ENCODE results near the gene KAT2B. TPM values are rescaled to one million over a fixed set of nuclear protein-coding genes. Genes with fewer than 3 reads are reported as not detected.
"Not testable (repeated sequence)": the region's sequence is repeated elsewhere in the genome, so short reads cannot be mapped to it uniquely, and the experiment has no call there.

Gene KAT2B
- total RNA-seq, result 32.3 TPM

DNA sequence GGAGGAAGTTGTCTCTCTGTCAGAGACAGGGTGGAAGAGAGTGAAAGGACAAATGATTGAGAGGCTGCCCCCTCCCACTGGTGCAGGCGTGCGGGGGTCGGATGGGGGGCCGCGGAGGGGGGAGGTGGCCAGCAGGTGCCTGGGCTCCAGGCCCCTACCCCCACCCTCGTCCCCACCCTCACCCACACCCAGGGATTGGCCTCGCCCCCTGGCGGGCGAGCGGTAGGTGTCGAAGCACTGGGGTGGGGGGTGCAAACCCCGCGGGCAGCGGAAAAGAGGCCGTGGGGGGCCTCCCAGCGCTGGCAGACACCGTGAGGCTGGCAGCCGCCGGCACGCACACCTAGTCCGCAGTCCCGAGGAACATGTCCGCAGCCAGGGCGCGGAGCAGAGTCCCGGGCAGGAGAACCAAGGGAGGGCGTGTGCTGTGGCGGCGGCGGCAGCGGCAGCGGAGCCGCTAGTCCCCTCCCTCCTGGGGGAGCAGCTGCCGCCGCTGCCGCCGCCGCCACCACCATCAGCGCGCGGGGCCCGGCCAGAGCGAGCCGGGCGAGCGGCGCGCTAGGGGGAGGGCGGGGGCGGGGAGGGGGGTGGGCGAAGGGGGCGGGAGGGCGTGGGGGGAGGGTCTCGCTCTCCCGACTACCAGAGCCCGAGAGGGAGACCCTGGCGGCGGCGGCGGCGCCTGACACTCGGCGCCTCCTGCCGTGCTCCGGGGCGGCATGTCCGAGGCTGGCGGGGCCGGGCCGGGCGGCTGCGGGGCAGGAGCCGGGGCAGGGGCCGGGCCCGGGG lies at the start of gene KAT2B:
Gene KAT2B, plus strand, starts transcription at position 682 of the 783 bp plus-strand sequence. Its CDS starts 32 bp downstream, at position 714.
- peak; percentile 88 for DNase-seq

DNA sequence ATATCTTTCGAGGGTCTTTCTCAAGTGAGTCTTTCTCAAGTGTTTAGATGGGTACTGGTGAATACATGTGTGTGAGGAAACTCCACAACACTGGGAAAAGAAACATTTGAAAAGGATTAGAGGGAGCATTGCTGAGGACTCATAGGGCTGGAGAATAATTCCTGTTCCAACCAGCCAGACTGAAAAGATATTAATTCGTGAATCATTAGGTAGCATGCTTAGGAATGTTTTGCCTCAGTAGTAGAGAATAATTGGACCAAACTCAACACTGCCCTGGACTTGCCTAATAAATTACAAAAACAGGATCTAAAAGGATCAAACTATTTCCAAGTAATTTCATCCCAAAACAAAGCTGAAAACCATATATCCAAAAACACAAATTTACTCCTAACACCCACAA lies 45.5 kb upstream of the KAT2B start:
- no peak for DNase-seq

DNA sequence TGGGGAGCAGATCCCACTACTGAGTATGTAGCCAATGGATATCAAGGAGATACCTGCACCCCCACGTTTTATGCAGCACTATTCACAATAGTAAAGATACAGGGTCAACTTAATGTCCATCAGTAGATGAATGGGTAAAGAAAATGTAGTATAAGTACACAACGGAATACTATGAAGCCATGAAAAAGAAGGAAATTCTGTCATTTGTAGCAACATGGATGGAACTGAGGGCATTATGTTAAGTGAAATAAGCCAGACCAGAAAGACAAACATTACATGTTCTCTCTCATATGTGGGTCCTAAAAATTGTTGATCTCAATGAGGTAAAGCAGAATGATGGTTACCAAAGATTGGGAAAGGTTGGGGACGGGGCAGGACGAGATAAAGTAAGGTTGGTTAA lies 42.7 kb upstream of the KAT2B start:
- DNase-seq, result no peak

DNA sequence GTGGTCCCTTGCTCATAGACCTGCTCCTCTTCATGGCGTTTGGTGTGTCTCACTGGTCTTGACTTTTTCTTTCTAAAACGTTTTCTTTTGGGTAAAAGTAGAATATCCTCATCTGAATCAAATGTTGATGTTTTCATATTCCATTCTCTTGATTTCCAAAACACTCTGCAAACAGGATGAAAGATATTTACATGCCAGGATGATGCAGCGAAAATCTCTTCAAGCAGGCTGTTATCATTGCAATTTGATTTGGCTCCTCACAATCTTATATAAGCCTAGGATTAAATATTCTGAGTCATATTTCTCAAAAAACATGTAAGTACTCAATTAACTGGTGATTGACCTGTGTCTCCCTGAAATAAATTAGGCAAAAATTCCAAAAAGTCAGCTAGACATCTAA lies 38.3 kb upstream of the KAT2B start:
- DNase-seq, result no peak

DNA sequence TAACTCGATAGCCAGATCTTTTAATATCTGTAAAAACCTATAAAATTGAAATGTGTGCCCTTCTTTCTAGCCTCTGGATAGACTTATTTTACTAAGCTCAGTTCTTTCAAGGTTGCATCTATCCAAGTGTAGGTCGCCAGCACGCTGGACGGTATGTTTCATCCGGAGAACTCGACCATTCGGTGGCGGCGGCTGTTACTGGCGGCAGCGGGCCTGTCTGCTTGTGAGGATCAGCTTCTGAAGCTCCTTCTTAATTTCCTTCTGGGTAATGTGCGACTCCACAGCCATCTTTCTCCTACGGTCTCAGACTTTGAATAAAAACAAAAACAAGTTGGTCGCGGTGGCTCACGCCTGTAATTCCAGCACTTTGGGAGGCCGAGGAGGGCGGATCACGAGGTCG lies 32.3 kb upstream of the KAT2B start:
- DNase-seq, result no peak

DNA sequence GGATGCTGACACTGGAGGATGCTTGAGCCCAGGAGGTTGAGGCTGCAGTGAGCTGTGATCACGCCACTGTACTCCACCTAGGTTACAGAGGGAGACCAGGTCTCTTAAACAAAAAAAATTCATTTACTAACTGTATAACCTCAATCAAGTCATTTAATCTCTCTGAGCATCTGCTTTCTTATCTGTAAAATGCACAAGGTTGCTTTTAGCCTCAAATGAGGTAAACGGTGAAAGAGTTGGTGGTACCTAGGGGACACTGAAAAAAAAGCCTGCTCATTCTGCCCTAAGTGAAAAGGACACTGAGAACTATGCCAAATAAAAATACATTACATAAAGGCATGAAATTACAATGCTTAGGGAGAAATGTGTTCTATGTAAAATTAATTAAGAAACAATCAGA lies 31.6 kb upstream of the KAT2B start:
- no peak for DNase-seq

DNA sequence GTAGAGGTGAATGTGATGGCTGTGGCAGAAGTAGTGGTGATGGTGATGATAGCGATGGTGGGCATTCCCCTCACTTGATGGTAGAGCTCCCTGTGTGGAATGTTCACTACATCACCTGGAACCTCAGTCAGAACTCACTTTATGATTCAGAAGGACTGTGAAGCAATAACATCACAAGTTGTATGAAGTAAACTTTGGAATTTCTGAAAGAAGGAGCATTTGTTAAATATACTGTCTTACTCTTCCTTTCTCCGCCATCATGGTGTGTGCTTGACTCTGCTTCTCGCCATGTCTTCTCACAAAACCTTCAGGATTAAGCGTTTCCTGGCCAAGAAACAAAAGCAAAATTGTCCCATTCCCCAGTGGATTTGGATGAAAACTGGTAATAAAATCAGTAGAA lies 28.1 kb upstream of the KAT2B start, which contains the start of gene PP2D1:
Gene PP2D1, minus strand, starts transcription at position 101 of the 400 bp plus-strand sequence. CDS start 192 bp downstream, outside the sequence.
- no peak for DNase-seq

DNA sequence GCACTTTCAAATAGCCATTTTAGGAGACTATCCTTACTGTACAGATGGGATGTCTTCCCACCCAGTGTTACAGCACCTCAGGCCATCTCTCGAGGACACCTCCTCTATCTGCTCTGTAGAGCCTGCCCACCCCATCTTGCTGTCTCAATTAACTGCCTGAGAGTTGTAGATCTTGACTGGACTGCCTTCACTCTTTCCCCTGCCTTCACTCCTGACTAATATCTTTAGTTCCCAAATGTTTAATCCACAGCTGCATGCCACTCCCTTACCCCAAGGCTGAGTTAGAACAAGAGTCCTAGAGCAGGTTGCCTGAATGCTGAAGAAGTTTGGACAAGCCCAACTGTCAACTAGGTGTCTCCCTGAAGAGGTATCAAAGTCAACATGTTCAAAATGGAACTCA lies 26.9 kb upstream of the KAT2B start:
- DNase-seq, result no peak

DNA sequence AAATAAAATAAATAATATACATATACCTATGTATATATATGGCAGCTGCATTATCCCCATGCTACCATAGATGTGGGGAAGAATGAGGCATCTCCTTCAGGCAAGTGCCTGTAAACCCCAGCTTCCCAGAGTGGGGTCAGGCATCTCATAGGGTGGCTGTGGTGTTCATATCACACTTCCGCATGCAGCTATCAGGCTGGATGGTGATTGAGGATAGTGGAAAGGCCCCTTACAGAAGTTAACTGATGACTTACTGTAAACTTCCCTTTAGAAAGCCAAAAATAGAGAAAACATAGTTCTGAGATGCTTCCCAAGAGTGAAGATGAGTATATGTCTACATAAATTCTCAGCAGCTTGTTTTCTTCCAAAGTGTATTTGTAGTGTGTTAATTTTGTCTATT lies 24.7 kb upstream of the KAT2B start:
- DNase-seq, result no peak

DNA sequence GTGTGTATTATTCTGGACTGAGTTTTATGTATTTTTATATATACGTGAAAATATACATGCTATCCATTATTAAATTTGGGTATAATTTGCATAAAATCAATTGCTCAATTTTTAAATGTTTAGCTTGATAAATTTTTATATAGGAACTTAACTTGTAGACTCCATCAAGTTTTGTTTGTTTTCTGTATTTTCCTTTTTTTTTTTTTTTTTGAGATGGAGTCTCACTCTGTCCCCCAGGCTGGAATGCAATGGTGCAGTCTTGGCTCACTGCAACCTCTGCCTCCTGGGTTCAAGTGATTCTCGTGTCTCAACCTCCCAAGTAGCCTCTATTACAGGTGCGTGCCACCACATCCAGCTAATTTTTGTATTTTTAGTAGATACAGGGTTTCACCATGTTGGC lies 24.2 kb upstream of the KAT2B start:
- DNase-seq, result not testable (repeated sequence)

DNA sequence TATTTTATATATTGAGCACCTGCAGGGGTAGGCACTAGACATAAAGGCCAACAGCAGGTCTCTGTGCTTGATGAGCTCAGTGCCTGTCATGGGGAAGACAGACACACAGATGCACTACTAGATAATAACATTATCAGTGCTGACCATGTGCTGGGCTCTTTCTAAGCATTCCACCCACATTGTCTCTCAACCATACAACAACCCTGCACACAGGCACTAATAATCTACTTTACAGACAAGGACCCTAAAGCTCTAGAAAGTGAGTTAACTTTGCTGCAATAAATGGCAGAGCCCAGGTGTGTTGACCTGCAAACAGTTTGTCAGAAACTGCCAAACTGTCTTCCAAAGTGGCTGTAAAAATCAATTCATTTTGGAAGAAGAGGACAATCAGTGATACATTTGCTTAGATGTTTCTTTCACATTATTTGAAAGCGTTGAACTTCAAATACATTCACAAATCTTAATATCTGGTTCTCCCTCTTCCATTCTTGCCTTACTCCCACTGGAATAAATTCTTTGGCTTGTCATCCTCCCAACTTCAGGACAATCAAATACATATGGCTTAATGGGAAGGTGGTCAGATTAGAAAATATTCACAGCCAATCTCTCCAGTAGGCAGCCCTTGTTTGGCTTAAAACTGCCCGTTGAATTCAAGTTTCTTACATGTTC lies 17.2 kb upstream of the KAT2B start:
- DNase-seq, result no peak

DNA sequence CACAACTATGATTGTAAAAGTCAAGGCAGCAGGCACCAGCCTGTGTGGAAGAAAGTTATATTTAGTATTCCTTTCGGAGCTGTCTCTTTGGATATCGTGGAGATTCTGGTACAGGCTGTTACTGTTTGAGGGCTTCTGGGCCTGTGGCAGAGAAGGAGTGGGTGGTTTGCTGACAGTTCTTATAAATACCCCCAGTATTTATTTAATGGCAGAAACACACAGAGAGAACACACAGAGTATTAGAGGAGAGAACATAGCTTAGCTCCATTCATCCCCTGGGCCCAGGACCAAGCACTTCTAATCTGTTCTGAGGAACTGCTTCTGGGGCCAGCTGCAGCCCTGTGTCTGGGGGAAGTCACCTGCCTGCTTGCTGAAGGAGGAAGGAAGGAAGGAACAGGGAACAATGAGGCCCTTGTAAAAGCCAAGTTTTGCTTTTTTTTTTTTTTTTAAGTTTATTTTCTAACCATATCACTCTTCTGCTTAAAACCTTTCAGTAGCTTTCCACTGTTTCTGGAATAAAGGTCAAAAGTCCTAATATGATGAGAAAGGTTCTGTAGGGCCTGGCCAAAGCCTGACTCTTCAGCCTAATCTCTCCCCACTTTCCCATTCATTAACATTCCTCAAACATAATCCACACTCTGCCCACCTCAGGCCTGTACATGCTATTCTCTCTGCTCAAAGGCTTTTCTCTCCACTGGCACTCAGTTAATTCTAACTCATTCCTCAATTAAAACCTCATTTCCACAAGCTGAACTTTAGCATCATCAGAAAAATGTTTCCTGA lies 16.4 kb upstream of the KAT2B start:
- DNase-seq, result peak; percentile 34

DNA sequence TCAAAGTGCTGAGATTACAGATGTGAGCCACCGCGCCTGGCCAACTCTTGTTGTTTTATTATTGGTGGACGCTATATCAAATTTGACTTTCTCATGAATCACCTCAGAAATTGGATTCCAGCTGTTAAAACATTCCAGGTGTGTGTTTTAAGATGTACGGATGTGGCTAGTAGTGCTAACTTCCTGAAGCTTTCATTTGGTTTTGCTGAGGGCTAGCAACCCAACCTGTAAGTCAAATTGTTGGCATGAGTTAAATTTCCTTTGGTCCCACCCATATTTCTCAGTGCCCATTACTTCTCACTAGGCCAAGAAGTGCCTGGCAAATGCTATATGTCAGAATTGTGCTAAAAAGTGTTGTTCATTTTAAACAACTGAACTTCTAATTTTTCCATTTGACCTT lies 13.1 kb upstream of the KAT2B start:
- DNase-seq, result no peak

DNA sequence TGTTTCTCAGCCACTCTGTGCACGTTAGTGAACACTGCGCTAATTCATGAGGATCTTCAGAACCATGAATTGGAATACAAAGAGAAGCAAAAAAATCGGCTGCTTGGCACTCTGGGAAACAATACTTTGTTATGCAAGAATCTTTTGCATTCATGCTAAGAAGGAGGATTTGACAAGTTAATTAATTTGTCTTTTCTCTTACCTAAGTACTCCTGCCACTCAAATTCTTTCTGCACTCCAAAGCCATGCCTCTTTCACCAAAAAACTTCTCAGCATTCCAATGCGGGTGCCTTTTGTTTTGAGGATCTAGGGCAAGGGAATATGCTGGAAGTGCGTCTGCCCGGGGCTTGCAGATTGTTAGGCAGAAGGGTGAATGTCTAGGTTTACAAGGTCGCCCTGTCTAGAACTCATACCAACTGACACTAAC lies 11.3 kb upstream of the KAT2B start:
- no peak for DNase-seq

DNA sequence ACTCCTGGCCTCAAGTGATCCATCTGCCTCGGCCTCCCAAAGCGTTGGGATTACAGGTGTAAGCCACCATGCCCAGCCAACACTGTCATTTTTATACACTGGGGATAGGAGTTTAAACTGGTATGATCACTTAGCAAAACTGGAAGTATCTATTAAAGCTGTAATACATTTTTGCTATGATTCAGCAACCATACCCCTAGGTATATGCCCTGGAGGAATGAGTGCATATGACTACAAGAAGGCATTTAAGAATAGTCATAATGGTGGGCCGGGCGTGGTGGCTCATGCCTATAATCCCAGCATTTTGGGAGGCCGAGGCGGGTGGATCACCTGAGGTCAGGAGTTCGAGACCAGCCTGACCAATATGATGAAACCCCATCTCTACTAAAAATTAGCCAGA lies 8.3 kb upstream of the KAT2B start:
- DNase-seq, result not testable (repeated sequence)

DNA sequence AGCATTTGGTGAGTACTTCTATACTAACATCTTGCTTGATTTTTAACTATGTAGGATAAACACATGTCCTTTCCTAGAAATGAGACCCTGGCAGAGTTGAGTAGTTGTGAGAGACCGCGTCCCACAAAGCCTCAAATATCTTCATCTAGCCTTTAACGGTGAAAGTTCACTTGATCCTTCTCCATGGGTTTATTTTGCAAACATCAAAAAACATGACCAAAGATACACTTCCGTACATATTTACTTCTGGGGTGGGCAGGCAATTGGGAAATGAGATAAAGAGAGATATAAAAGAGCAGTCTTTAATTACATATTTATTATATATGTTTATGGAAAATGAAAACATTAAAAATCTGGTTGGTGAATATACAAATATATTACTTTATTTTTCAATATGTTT lies 5.2 kb upstream of the KAT2B start:
- DNase-seq, result no peak

DNA sequence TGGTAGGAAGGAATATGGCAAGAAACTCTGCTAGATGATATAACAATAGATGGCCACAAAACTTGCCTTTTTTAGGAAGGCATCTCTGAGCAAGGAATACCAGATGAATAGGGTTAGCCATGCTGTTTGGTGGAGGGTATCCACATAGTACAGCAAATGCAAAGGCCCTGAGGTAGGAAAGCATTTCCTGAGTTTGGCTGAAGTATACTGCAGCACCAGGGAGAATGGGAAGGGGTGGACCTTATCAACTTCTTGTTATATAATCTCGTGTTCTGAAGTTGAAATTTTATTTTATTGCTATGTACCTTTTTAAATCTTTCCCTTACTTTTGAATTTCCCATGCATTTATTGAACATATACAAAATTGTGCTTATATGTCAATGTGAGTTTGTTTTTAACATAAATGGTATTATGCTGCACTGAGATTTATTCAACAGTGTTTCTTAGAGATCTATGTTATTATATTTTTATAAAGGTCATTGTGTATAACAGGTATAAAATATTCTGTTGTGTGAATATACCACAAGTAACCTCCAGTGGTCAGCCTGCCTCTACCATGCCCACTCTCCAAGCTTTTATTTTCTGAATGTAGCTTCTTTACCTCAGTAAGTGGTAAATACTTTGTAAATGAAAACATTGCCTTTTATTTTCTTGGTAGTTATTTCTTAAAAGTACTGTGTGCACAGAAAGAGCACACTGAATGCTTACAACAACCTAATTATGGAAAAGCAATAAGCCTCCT lies 2.8 kb upstream of the KAT2B start:
- no peak for DNase-seq

DNA sequence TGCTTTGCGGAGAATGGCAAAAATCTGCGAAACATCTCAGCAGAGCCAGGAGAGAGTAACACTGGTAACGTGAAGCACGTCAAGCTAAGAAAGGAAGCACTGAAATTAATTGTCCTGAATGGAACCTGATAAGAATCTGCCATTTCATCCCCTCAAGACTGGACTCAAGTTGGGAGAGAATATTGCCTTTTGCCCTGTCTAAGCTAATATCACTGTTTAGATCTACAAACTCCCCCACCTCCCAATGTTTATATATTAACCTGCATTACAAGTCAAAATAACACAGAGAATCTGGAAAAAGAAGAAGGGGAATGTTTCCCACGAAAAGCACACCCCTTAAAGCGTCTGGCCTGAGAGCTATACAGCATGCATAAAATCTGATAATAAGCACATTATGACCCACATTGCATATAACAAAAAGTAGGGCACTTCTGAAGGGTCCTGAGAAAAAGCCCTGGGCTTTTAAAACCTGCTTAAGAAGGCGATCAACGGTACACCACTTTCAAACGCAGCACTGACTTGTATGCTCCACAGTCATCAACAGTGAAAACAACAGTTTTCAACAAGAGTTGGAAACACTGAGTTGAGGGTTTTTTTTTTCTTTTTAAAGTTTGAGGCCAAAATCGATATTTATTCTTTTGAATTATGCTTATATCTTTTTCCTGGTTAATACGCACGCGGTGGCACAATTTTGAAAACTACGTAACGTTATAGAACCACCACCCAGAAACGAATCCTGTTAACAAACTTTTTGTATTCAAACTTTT lies 1.4 kb upstream of the KAT2B start:
- DNase-seq, result no peak

DNA sequence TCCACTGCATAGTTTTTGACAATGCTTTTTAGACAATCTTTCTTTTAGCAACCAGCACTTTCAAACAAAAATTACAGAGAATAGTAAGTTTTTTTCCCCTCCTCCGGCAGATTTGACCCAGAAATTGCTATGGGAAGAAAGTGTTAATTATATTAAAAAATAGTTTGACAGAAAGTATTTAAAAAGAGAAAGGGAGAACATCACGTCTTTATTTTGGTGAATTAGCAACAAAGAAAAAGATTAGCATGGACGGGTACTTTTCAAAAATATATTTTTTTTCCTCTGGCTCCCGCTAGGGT lies 831 bp upstream of the KAT2B start:
- DNase-seq, result no peak

DNA sequence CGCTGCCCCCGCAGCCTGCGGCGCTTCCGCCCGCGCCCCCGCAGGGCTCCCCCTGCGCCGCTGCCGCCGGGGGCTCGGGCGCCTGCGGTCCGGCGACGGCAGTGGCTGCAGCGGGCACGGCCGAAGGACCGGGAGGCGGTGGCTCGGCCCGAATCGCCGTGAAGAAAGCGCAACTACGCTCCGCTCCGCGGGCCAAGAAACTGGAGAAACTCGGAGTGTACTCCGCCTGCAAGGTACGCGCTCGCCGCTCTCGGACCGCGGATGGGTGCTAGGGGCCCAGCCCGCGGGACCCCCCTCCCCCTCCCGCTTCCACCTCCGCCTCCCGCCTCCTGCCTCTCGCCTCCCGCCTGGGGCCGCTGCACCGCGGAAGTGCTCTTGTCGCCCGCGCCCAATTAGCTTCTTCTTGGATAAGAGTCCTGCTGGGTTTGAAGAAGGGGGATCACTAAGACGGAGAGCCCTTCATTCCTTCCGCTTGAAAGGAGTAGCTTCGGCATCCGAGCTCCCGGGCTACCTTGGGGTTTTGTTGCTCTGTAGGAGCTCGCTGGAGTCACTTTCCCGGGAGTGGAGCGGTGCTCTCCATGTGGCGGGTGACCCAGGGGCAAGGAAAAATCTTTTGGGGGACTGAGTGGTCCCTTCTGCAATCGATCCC lies 426 bp downstream of the KAT2B start:
- DNase-seq, result peak; percentile 85

DNA sequence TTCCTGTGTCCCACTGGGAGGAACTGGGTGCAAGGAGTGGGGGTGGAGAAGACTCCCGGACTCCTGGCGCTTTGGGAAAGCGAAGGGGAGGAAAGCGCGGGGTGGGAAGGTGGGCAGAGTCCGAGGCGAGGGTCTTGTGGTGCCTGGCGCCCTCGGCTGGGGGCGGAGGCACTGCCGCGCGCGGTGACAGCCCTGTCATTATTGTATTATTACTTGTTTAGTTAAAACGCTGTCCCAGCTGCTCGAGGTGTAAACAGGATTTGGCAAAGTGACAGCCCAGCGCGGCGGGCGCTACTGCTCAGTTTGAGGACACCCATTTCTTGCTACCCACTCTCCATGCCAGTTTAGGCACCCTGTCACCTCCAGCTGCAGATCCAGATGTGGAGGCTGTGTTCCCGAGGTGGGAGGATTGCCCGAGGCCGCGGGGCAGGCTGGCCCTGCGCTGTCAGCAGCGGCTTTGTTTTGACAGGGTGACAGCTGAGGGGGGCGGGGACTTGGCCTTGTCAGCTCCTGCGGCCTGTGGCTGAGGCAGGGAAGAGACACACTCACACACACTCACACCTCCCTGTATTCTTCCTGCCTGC lies 1.0 kb downstream of the KAT2B start:
- DNase-seq, result peak; percentile 94
